Effector CD8-positive, alpha-beta T cell (primary cell): Measurements from ENCODE around the gene ZIC3.

ENCODE experiments used
- DNase-seq: peaks from one replicate; lab custom pipeline; 2025; lab: John Stamatoyannopoulos, UW

Gene ZIC3

GRCh38 chrX:137574102-137574783 is 8.3 kb downstream of the ZIC3 start:
- DNase-seq, result no peak

GRCh38 chrX:137574784-137575293 is 8.9 kb downstream of the ZIC3 start:
- DNase-seq, result no peak

- no peak for DNase-seq
Measured at GRCh38 chrX:137575596-137576255, 9.8 kb downstream of the ZIC3 start.

GRCh38 chrX:137587151-137587550 is 21.2 kb downstream of the ZIC3 start:
- no peak for DNase-seq

GRCh38 chrX:137600769-137601168 is 34.8 kb downstream of the ZIC3 start:
- no peak for DNase-seq
